Frontal cortex (tissue), 4 donors: ENCODE data around the gene FAM89A. TPM values are rescaled to one million over a fixed set of nuclear protein-coding genes. Genes with fewer than 3 reads are reported as not detected.
"Not testable (repeated sequence)": the region's sequence is repeated elsewhere in the genome, so short reads cannot be mapped to it uniquely, and the experiment has no call there.

ENCODE experiments used
- DNase-seq, 2 donors: peaks; one replicate each; pipeline ENCODE4 v3.0.0; 2012; ENCODE audit warnings: low spot score in 2 of 2
- FAIRE-seq: peaks from 2 replicates; lab custom pipeline; 2012; peaks lifted over from hg19 to GRCh38; lab: Jason Lieb, UNC
- total RNA-seq: library from RNA; depleted of rRNA; stranded (reverse); fragments of >200 nt; gene quantifications from one replicate; pipeline ENCODE4 v1.2.3, GENCODE V29; 2014
- donor health status: control.
- donor health status: control.
- donor health status: control.

FAM89A gene
- total RNA-seq, 1 donor from 2014 or later, result 2.9 TPM

- DNase-seq (no peak), FAIRE-seq (no peak)
Observed at GRCh38 chr1:231011360-231011759, 28.7 kb downstream of the FAM89A start.

- not testable (repeated sequence) for FAIRE-seq, DNase-seq
Observed at GRCh38 chr1:231007535-231007934, 32.5 kb downstream of the FAM89A start.

DNA sequence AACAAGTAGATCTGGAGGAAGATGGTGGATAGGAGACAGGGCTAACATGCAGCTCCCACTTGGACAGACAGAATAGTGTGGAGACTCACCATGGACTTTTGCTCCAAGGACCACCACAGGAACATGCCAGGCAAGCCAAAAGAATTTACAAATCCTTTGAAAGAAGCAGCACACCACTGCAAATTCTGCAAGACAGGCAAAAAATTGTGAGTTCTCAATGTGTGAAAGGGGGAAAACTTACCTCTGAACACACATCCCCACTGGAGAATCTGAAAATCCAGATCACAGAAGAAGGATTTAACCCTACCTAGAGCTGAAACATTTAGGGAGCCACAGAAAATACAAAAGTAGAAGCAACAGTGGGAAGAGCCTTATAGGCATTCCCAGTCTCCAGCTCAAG lies 38.2 kb downstream of the FAM89A start:
- FAIRE-seq (no peak), DNase-seq (no peak)

DNA sequence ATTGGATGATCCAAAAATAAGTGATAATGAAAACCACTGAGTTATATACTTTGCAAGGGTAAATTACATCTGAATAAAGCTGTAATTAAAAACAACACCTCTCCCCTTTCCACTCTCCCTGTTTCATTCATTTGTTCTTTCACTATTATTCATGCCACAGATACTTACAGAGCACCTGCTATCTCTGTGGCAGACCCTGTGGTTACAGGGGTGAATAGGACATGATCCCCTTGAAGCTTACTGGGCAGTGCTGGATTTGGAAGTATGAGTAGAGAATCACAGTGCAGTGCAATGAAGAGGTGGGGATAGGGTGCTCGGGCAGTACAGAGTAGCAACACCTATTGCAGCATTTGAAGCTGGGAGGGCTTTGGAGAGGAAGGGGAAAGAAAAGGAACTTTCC lies 39.4 kb downstream of the FAM89A start:
- FAIRE-seq, result no peak

DNA sequence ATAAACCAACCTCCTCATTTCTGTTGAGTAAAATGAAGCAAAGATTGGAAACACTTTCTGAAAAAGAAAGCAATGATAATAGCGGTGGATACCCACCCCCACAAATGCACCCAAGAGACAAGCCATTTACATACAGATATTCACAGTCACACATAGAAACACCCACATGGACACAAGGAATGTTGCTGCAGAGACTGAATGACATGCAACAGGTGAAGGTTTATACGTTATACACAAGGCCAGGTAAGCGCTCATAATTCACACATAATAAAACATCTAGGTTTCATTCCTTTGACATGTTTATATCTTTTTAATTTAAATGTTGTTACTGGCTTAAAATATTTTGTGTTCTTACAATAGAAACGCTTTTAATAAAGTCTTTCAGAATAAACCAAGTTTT lies 39.9 kb downstream of the FAM89A start:
- FAIRE-seq (no peak), DNase-seq (no peak)

More for the DNA sequence above, 39.4 kb downstream of the FAM89A start:
- no peak for DNase-seq

- no peak for FAIRE-seq
Observed at GRCh38 chr1:230994860-230995259, 45.2 kb downstream of the FAM89A start.

GRCh38 chr1:230992100-230992774 lies 47.8 kb downstream of the FAM89A start:
- DNase-seq, result no peak
- FAIRE-seq, result no peak

More at GRCh38 chr1:230994860-230995259, 45.2 kb downstream of the FAM89A start:
- no peak for DNase-seq

- DNase-seq (no peak), FAIRE-seq (no peak)
Observed at GRCh38 chr1:230987448-230987847, 52.6 kb downstream of the FAM89A start.

DNA sequence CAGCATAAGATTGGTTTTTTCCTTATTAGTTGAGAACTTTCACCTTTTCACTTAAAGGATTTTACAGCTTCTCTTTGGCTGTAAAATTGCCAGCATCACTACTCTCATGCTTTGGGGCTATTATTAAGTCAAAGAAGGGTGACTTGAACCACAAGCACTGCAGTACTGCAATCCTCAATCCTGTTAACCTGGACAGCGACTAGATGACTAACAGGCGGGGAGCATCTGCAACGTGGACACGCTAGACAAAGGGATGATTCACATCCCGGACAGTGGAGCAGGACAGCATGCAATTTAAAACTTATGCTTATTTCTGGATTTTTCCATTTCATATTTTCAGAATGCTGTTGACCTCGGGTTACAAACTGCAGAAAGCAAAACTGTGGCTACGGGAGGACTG lies 53.1 kb downstream of the FAM89A start:
- FAIRE-seq, result no peak
- no peak for DNase-seq

- DNase-seq (no peak), FAIRE-seq (no peak)
Observed at GRCh38 chr1:230985711-230986110, 54.3 kb downstream of the FAM89A start.

GRCh38 chr1:230984622-230985515 lies 55.2 kb downstream of the FAM89A start:
- not testable (repeated sequence) for DNase-seq

GRCh38 chr1:230983811-230984210 lies 56.2 kb downstream of the FAM89A start:
- DNase-seq (no peak), FAIRE-seq (no peak)

More at GRCh38 chr1:230984622-230985515, 55.2 kb downstream of the FAM89A start:
- FAIRE-seq, result not testable (repeated sequence)

- FAIRE-seq (no peak), DNase-seq (no peak)
Observed at GRCh38 chr1:230982696-230983095, 57.4 kb downstream of the FAM89A start.

GRCh38 chr1:230979952-230980351 lies 60.1 kb downstream of the FAM89A start:
- FAIRE-seq (no peak), DNase-seq (no peak)

- no peak for DNase-seq
- FAIRE-seq, result no peak
Observed at GRCh38 chr1:230979389-230979716, 60.7 kb downstream of the FAM89A start.

DNA sequence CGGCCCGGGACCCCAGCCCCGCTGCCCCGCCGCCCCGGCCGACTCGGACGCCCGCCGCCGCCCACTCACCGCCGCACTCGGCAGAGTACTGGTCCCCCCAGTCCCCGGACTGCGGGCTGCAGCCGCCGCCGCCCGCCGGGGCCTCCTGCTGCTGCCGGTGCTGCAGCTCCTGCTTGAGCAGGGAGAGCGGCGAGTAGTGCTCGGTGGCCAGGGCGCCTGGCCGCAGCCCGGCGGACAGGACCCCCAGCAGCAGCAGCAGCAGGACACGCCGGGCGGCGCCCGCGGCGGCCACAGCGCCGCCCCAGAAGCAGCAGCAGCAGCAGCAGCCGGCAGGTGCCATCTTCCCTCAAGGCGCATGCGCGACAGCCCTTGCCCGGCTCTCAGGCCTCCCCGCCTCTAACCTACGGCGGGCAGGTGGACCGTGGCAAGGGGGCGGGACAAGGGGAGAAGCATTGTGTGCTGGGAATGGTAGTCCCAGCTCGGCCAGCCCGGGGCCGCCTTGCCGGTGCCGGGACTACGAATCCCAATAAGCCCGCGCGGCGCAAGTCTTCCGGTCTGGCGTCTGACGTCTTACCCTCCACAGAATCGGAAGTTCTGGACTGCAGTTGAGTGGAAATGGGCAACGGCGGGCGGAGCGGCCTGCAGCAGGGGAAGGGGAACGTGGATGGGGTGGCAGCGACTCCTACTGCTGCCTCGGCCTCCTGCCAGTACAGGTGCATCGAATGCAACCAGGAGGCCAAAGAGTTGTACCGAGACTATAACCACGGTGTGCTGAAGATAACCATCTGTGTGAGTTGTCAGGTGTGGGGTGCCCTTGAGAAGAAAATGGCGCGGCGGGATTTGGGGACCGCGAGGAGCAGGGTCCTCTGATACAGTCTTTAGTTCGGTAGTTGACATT lies 61.3 kb downstream of the FAM89A start, which contains the start of the genes ARV1 and TTC13:
ARV1 (plus strand) TSS at position 604 of the 898 bp plus-strand sequence; CDS start at position 616, 12 bp downstream.
TTC13 (minus strand) TSS at position 371 of the 898 bp plus-strand sequence; CDS start at position 340, 31 bp downstream.
- FAIRE-seq (no peak), DNase-seq (peak; percentile 97 to 98)

GRCh38 chr1:230977761-230978490 lies 62.1 kb downstream of the FAM89A start:
- DNase-seq (peak; percentile 22 to 34), FAIRE-seq (no peak)

- FAIRE-seq (no peak), DNase-seq (no peak)
Observed at GRCh38 chr1:230976825-230977747, 63.0 kb downstream of the FAM89A start.
